HG03039 (cell line): ENCODE data around the gene VPREB1.
"Not testable (repeated sequence)": the region's sequence is repeated elsewhere in the genome, so short reads cannot be mapped to it uniquely, and the experiment has no call there.

Experiments used
- ATAC-seq: cut with Tn5 transposase; IDR thresholded peaks from one replicate; pipeline ENCODE4 v1.9.1; 2021; ENCODE audit warnings: mild to moderate bottlenecking, moderate library complexity; ENCODE audit not compliant: unreplicated experiment

The VPREB1 gene

GRCh38 chr22:22245256-22245909 lies 797 bp downstream of the VPREB1 start:
- ATAC-seq, result no peak

DNA sequence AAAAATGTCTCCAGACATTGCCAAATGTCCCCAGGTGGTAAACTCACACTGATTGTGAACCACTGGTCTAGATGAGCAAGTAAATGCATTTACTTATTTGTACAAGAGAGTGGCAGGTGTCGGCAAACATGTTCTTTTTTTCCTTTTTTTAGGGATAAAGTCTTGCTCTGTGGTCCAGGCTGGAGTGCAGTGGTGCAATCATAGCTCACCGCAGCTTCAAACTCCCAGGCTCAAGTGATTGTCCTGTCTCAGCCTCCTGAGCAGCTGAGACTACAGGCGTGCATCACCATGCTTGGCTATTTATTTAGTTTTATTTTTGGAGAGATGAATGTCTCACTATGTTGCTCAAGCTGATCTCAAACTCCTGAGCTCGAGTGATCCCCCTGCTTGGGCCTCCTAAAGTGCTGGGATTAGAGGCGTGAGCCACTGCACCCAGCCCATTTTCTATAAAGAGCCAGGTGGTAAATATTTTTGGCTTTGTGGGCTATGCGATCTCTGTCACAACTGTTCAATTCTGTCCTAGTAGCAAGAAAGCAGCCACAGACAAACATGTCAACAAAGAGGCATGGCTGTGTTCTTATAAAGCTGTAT lies 1.4 kb downstream of the VPREB1 start:
- no peak for ATAC-seq

GRCh38 chr22:22246706-22247105 lies 2.1 kb downstream of the VPREB1 start:
- no peak for ATAC-seq

DNA sequence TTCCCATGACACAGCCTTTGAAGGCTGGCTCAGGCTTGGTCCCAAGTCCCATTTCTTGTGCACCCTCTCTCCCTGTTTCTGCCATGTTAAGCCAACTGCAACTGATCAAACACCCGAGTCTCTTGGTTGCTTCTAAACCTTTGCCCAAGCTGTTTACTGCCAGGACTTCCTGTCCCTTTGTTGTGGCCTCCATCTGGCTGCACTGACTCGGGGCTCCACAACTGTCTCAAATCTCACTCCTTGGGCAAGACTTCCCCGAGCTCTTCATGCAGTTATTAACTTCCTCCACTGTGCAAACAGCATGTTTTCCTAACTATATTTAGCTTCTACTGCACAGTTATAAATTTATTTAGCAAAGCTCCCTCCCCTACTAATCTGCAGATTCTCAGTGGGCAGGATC lies 4.3 kb downstream of the VPREB1 start:
- no peak for ATAC-seq

DNA sequence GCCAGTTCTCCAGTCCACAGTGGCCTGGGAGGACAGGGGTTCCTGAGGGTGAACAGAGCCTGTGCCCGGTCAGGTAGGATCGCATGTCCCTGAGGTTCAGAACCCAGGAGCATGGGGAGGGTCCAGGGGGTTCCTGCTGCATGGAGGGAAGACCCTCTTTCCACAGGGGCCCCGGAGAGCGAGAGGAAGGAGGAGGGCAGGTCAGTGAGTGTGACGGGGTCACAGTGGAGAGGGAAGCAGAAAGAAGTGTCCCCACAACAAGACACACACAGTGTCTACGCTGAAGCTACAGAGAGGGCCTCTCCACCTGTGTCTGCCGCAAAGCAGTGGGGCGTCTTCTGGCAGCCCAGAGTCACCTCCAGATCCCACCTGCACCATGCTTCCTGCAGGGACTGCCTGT lies 6.1 kb downstream of the VPREB1 start:
- ATAC-seq, result not testable (repeated sequence)

DNA sequence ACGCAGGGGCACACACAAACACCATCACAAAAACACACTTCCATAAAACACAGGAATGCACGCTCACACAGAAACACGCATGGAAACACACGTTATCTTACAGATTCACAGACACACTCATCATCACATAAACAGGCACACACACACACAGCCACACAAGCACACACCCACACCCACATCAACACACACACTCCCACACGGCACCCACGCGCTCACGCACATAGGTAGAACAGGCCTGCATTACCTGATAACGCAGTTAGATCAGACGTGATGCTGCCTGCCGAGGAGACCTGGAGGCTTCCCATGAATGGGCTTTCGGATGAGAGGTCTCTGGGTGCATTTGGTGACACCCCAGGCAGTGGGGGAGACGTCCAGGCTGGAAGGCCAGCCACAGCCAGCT lies 11.5 kb downstream of the VPREB1 start:
- not testable (repeated sequence) for ATAC-seq

- not testable (repeated sequence) for ATAC-seq
Observed at GRCh38 chr22:22258597-22259415, 14.2 kb downstream of the VPREB1 start.

DNA sequence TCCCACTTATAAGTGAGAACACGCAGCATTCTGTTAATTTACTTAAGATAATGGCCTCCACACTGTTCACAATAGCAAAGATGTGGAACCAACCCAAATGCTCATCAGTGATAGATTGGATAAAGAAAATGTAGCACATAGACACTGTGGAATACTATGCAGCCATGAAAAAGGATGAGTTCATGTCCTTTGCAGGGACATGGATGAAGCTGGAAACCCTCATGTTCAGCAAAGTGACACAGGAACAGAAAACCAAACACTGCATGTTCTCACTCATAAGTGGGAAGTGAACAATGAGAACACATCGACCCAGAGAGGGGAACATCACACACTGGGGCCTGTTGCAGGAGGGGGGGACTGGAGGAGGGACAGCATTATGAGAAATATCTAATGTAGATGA lies 15.6 kb downstream of the VPREB1 start:
- ATAC-seq, result not testable (repeated sequence)

DNA sequence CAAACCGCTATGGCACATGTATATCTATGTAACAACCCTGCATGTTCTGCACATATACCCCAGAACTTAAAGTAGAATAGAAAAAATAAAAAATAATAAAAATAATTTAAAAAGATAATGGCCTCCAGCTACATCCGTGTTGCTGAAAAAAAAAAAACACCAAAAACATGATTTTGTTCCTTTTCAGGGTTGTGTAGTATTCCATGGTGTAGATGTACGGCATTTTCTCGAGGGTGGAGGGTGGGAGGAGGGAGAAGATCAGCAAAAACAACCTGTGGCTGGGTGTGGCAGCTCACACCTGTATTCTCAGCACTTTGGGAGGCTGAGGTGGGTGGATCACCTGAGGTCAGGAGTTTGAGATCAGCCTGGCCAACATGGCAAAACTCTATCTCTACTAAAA lies 16.0 kb downstream of the VPREB1 start:
- ATAC-seq, result not testable (repeated sequence)

- not testable (repeated sequence) for ATAC-seq
Observed at GRCh38 chr22:22262332-22263074, 17.9 kb downstream of the VPREB1 start.

GRCh38 chr22:22263823-22264222 lies 19.2 kb downstream of the VPREB1 start:
- not testable (repeated sequence) for ATAC-seq

DNA sequence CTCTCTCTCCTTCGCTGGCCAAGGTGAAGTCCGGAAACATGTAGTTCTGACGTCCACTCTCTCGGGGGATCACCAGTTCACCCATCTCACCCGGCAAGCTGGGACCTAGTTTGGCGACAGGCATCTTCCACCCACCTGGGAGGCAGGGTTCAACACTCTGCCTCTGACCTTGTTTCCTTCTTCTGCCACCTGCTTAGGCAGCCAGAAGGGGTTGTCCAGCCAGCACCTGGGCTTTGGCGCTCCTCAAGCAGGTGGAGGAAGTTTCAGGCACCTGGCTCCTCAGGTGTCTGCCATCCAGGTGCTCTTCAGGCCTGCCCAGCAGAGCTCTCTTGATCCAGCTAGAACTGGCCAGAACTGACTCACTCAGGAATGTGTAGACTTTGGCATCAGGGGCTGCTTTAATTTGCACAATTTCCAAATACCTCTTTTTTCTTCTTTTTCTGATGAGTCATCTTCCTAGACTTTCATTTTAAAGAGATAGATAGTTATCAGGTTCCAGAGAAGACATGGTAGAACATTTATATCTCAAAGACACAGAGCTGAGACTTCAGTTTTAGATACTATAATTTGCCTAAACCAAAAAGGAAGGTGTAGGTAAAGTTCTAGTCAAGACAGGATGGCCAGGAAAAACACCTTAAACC lies 25.6 kb downstream of the VPREB1 start:
- not testable (repeated sequence) for ATAC-seq

DNA sequence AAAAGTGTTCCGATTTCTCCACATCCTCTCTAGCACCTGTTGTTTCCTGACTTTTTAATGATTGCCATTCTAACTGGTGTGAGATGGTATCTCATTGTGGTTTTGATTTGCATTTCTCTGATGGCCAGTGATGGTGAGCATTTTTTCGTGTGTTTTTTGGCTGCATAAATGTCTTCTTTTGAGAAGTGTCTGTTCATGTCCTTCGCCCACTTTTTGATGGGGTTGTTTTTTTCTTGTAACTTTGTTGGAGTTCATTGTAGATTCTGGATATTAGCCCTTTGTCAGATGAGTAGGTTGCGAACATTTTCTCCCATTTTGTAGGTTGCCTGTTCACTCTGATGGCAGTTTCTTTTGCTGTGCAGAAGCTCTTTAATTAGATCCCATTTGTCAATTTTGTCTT lies 32.8 kb downstream of the VPREB1 start:
- ATAC-seq, result not testable (repeated sequence)

GRCh38 chr22:22284962-22285756 lies 40.6 kb downstream of the VPREB1 start:
- ATAC-seq, result not testable (repeated sequence)

DNA sequence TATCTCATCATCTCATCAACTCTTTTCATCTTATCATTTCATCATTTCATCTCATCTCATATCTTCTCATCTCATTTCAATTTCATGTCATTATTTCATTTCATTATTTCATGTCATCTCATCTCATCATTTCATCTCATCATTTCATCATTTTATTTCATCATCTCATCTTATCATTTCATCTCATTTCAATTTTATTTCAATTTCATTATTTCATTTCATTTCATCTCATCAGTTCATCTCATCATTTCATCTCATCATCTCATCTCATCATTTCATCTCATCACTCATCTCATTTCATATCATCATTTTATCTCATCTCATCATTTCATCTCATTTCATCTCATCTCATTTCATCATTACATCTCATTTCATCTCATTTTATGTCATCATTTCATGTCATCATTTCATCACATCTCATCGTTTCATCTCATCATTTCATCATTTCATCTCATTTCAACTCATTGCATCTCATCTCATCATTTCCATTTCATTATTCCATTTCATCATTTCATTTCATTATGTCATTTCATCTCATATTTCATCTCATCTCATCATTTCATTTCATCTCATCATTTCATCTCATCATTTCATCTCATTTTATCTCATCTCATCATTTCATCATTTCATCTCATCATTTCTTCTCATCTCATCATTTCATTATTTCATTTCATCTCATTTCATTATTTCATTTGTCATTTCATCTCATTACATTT lies 42.0 kb downstream of the VPREB1 start:
- not testable (repeated sequence) for ATAC-seq

- ATAC-seq, result not testable (repeated sequence)
Observed at GRCh38 chr22:22287106-22287626, 42.6 kb downstream of the VPREB1 start.

DNA sequence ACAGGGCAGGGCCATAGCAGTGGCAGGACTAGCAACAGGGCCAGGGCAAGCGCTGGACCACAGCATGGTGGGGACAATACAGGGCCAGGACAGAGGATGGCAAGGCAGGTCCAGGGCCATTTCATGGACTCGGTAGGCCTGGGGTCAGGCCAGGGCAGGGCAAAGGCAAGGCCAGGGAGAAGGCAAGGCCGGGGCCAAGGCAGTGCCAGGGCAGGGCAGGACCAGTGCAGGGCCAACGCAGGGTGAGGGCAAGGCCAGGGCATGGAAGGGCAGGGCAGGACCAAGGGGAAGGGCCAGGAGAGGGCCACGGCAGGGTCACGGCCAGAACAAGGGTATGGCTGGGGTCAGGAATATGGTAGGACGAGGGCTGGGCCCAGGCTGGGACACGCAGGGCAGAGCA lies 45.1 kb downstream of the VPREB1 start:
- ATAC-seq, result not testable (repeated sequence)

DNA sequence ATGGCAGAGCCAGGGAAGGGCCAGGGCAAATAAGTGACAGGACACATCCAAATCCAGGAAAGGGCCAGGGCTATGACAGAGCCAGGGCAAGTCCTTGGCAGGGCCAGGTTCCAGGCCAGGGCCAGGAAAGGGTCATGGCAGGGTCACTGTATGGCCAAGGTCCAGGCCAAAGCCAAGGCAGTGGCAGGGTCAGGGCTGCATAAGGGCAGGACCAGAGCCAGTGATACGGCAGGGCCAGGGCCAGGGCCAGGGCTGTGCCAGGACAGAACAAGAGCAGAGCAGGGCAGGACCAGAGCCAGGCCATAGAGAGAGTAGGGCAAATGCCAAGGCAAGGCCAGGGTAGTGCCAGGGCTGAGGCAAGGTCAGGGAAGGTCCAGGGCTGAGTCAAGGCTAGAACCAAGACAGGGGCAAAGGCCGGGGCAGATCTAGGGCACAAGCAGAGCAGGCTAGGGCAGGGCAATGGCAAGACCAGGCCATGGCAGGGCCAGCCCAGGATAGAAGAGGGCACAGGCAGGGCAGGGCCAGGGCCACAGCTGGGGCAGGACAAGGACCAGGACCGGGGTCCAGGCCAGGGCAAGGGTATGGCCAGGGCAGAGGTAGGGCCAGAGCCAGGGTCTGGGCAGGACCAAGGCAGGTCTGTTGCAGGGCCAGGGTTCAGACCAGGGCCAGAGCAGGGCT lies 46.7 kb downstream of the VPREB1 start:
- ATAC-seq, result not testable (repeated sequence)
